HG02884 (cell line): ENCODE measurements around the gene AQP10.
"Not testable (repeated sequence)": the region's sequence is repeated elsewhere in the genome, so short reads cannot be mapped to it uniquely, and the experiment has no call there.

Source experiments
- ATAC-seq: cut with Tn5 transposase; IDR thresholded peaks from one replicate; pipeline ENCODE4 v1.9.1; 2021; ENCODE audit warnings: mild to moderate bottlenecking, moderate library complexity; ENCODE audit not compliant: unreplicated experiment

Gene AQP10

DNA sequence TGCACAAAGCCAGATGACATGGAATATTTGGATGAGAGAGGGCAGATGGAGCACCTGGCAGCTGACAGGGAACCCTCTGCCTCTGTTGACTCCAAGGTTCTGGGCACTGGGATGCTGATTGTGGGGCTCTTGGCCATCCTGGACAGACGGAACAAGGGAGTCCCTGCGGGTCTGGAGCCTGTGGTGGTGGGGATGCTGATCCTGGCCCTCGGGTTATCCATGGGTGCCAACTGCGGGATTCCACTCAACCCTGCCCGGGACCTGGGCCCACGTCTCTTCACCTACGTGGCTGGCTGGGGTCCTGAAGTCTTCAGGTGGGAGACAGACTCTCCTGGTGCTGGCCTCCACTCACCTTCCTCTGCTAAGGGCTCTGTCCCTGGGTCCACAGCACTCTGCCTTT is 2.6 kb downstream of the AQP10 start:
- no peak for ATAC-seq

- ATAC-seq, result no peak
Measured at GRCh38 chr1:154324241-154324640, 3.3 kb downstream of the AQP10 start.

GRCh38 chr1:154324669-154325582 is 4.0 kb downstream of the AQP10 start, which contains the start of gene ATP8B2:
Gene ATP8B2 (plus strand): TSS chr1:154325525. CDS start chr1:154328142, 2,617 bp downstream.
- no peak for ATAC-seq

DNA sequence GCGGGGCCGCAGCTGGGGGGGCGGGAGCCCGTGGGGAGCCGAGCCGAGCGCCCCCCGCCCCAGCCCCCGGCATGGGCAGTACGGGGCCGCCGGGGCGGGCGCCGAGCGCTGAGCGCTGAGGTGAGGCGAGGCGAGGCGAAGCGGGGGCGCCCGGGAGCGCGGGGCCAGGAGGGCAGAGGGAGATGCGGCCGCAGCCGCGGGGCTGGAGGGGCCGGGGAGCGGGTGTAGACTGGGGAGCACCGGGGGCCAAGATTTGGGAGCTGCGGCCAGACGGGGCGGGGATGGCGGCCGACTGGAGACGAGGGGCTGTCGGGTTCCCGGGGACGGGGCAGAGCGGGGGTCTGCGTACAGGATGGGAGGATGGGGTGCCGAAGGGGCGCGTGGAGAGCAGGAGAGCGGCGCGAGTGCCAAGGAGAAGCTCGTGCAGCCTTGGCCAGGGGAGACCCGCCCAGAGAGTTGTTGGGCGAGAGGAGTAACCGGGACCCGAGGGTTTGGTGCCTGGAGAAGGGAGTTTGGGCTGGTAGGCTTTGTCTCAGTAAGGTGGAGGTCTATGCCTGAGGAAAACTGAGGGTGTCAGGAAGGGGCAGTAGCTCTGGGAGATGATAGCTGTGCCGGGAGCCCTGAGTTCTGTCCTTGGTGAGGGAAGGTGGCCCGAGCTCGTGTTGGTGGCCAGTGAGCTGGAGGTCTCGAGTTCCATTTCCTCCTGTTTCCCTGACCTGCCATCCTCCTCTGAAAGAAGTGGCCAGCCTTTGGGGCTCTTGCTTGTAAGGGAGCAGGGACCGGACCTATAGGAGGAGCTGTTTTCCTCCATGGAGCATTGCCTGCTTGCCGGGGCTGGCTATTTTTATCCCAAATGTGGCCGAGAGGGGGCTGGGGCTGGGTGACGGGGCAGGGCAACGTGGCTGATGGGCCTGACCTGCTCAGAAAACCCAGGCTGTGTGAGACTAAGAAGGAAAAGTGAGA is 5.0 kb downstream of the AQP10 start:
- ATAC-seq, result no peak

GRCh38 chr1:154326546-154327465 is 5.9 kb downstream of the AQP10 start:
- no peak for ATAC-seq

DNA sequence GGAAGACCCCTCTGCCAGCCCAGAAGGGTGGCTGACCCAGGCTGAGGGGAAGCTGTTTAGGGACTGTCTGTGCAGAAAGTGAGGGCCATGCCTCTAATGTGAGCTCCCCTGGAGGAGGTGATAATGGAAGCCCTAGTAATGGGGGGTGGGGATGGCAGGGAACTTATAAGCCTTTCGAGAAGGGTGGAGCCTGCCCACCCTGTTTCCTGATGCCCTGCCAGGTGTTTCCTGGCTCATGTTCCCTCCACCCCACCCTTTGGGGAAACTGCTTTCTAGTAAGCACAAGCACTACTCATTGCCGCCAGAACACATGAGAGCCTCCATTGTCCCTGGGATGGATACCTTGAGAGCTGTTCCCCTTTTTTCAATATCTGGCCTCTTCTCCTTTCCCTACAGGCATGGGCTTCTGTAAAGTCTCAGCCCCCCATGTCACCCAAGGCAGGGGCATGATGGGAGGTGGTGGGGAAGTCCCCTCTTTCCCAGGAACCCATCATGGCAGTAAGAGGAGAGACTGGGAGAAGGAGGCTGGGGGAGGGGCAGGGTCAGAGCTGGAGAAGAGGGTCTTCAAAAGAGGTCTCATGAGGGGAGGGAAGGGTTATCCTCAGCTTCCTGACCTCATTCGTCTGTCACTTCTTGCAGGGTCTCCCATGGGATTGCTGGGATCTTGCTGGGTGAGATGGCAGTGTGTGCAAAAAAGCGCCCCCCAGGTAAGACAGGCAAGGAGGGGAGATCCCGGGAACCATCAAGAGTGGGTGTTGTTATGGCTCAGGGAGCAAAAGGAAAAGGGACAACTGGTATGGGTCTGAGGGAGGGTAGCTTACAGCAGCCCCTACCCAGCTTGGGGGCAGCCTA is 6.8 kb downstream of the AQP10 start:
- ATAC-seq, result no peak

DNA sequence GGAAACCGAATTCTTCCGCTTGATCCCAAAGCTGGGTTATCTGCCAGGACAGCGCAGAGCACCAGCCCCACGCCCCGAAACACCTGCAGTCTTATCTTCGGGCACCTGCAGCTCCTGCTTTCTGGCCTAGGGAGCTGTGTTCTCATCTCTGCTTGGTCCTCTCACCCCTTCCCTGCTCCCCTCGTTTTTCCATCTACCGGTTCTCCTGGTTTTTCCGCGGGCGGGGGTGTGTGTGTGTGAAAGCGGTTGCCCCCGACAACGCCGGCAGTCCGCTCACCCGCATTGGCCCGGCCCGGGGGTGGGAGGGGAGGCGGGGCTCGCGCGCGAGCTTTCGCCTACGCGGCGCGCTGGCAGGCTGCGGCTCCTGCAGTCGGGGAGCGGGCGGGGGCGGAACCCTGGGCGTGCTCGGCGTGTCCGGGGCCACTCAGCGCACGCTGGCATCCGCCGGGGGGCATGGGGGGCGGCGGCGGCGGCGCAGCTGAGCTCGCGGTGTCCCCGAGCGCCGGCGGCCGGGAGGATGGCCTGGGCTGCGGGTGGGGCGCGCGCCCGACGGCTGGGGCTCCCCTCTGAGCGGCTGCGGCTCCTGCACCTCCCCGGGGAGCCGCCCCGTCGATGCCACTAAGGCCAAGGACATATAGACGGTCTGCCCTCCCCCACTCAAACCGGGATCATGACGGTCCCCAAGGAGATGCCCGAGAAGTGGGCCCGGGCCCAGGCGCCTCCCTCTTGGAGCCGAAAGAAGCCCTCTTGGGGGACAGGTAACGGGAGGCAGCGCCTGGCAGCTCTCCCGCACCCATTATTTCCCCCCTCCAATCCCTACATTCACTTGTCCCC is 7.6 kb downstream of the AQP10 start:
- ATAC-seq, result no peak

DNA sequence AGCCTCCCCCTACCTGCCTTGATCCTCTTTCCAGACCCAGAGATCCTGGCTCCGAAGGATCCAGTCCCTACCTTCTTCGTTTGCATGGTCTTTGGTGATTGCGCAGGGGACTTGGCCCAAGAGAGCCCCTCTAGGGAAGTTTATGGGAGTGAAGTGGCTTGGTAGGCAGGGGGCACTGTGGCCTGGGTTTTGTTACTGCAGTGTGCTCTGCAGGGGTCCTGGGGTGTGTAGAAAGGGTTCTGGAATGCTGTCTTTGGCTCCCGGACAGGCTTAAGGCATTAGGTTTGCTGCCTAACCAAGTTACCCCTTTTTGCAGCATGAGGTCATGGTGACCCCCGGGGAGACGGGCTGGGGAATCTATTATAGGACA is 8.2 kb downstream of the AQP10 start:
- ATAC-seq, result no peak

DNA sequence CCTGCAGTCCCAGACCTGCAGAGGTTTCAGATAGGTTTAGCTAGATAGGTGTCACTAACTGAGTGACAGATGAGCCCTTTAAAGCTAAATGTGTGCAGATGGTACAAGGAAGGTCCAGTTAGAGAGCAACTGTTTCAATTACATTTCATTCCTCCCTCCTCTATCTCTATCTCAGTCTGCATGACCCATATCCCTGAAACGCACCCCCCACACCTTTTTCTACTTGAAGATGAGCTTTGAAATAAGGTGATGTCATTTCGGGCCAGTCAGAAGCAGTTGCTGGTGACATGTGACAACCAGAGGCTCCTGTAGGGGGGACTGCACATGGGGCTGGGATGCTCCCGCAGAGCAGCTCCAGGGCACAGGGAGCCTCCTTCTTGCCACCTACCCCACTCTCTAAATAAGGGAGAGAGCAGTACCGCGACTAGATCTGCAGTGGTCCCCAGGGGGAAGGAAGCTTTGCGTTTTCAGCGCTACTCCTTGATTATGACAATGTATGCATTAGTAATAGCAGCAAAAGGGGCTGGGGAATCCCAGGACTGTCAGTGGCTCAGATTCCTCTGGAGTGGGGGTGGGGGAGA is 8.7 kb downstream of the AQP10 start:
- ATAC-seq, result no peak

DNA sequence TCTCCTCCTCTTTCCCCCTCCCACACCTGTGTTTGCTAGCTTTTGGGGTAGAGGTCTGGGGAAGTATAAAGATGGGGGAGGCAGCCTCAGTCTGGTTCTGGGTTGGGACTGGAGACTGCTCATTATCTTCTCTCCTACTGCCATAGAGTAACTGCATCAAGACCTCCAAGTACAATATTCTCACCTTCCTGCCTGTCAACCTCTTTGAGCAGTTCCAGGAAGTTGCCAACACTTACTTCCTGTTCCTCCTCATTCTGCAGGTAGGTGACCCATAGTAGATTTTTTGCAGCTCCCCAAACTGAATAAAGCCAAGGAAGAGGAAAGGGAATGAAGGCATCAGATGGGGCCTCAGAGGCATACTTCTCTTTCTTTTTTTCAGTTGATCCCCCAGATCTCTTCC is 9.8 kb downstream of the AQP10 start:
- no peak for ATAC-seq

- ATAC-seq, result no peak
Measured at GRCh38 chr1:154334079-154335024, 13.5 kb downstream of the AQP10 start.

DNA sequence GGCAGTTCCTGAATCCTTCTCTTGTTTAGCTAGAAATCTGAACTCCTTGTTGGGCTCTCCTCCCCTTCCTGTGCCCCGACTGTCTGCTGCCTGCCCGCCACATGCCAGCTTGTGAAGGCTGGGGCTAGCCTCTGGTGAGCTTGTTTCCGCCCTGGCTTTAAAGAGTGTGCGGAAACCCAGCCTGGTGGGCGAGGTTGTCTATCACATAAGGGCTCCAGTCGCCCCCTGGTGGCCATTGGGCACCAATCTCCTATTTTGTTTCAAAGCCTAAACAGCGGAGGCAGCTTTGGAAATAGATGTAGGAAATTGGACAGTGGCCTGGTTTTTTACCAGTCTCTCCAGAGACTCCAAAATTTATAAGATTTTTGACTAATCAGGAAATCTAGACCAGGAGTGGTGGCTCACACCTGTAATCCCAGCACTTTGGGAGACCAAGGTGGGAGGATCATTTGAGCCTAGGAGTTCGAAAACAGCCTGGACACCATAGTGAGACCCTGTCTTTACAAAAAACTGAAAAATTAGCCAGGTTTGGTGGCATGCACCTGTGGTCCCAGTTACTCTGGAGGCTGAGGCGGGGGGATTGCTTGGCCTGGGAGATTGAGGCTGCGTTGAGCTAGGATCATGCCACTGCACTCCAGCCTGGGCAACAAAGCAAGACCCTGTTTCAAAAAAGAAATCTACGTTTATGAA is 14.3 kb downstream of the AQP10 start:
- no peak for ATAC-seq

DNA sequence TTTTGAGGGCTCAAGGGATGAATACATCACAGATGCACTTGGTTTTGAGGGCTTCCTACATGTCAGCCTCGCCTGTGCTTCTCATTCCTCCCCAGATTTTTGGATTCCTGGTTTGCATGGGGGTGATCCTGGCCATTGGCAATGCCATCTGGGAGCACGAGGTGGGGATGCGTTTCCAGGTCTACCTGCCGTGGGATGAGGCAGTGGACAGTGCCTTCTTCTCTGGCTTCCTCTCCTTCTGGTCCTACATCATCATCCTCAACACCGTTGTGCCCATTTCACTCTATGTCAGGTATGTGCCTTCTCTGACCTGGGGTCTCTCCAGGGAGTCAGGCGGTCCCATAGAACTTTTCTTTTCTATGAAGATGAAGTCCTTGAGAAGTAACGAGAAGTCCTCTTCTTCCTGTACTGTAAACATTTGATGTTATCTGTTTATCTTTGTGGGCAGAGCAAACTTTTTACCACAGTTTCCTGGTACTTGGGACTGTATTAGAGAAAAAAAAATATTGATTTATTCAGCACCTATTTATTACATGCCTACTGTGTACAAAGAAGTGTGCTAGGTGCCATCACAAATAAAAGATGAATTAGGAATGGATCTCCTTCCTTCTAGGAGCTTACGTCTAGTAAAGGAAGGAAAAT is 16.5 kb downstream of the AQP10 start:
- no peak for ATAC-seq

GRCh38 chr1:154338875-154339274 is 18.0 kb downstream of the AQP10 start:
- ATAC-seq, result no peak

- ATAC-seq, result not testable (repeated sequence)
Measured at GRCh38 chr1:154341366-154341765, 20.5 kb downstream of the AQP10 start.

DNA sequence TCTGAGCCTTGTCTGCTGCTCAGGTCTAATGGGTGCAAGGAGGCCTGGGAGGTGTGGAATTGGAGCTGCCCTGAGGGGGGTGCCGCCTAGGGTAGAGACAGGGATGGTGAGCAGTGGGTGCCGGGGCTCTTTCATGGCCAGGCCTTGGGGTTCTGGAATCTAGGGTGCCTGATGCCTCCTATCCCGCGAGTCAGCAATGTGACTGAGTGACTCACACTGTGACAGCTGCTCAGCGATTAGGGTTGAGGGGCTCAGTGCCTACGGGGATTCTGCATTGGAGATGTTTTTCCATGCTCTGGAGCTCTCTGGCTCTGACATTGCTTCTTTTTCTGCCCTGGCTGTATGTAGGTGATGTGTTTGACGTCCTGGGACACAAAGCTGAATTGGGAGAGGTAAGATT is 21.2 kb downstream of the AQP10 start:
- ATAC-seq, result no peak
